ENCODE data around the gene GPHA2. TPM values are rescaled to one million over a fixed set of nuclear protein-coding genes. Genes with fewer than 3 reads are reported as not detected.
A peak's percentile ranks its signal among the peaks of the same experiment; 100 is the strongest.

Gene GPHA2
- total RNA-seq, 1 donor from 2014 or later, result not detected

DNA sequence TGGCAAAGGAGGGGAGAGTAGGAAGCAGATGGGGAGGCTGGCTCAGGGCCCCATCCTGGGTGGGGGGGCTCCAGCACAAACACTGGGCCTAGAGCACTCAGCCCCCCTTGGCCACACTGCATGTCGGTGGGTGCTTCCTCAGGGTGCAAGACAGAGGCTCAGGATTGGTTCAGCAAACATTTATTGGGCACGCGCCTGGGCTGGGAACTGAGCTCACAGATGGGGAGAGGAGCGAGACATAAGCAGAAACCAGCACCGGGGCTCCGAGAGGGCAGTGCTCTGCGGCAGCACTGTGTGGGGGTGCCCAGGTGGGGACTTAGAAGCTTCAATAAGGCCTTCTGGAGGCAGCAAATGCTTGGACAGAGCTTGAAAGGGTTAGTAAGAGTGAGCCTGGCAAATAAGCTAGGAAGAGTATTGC, 45.2 kb downstream of the GPHA2 start:
- DNase-seq (ENCODE audit: low spot score in 2 of 2), result no peak
- no peaks in the 10 kb centered on the region for H3K27me3 ChIP-seq
- no peak overlapping the region for H3K27ac ChIP-seq
- H3K36me3 ChIP-seq, result peaks cover 6 to 8% of the 10 kb centered on the region in 2 donors
- intact Hi-C loops (cut with DNase I), result no loop called here
- TF ChIP-seq, protein P1, sequence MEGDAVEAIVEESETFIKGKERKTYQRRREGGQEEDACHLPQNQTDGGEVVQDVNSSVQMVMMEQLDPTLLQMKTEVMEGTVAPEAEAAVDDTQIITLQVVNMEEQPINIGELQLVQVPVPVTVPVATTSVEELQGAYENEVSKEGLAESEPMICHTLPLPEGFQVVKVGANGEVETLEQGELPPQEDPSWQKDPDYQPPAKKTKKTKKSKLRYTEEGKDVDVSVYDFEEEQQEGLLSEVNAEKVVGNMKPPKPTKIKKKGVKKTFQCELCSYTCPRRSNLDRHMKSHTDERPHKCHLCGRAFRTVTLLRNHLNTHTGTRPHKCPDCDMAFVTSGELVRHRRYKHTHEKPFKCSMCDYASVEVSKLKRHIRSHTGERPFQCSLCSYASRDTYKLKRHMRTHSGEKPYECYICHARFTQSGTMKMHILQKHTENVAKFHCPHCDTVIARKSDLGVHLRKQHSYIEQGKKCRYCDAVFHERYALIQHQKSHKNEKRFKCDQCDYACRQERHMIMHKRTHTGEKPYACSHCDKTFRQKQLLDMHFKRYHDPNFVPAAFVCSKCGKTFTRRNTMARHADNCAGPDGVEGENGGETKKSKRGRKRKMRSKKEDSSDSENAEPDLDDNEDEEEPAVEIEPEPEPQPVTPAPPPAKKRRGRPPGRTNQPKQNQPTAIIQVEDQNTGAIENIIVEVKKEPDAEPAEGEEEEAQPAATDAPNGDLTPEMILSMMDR (IDR thresholded peaks at IDR 0.05), result no peak
- no peak overlapping the region for H3K4me3 ChIP-seq
- H3K9me3 ChIP-seq, result no peaks in the 10 kb centered on the region
- peaks cover 5% of the 10 kb centered on the region in 2 donors for H3K4me1 ChIP-seq

DNA sequence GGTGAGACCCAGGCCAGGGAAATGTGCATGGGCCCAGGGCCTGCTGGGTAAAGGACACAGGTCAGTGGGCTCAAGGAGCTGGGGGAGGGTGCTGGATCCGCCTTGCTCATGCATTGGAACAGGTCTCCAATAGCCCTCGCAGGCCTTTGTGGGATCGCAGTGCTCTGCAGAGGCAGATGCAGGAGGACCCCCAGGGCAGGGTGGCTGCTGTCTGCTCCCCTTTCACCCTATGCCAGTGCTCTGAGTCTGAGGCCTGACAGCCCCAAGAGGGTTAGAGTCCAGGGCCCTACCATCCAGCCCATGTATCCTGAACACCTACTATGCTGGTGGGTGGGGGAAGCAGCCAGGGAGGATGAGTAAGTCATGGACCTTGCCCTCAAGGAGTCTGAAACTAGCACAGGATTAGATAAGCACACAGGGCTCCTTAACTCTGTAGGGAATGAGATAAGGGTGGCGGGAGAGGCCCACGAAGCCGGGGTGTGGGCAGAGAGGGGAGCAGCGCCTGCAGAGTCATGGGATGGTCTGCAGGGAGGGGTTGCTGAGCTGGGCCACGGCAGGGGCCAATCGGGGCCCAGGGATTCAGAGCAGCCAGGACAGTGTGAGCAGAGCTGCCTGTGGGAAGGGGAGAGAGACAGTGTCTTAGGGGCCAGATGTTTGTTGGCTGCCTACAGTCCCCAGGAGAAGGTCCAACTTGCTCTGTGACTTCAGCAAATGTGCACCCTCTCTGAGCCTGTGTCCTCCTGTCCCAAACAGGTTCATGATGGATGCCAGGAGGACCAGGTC, 46.8 kb downstream of the GPHA2 start:
- intact Hi-C loops (cut with DNase I), result no loop called here
- TF ChIP-seq, protein P1 (IDR thresholded peaks at IDR 0.05), result no peak
- Histone ChIP-seq H3K9me3 (no peaks in the 10 kb centered on the region), H3K4me3 (no peak overlapping the region), H3K27ac (no peak overlapping the region), H3K36me3 (no peaks in the 10 kb centered on the region), H3K27me3 (no peaks in the 10 kb centered on the region), H3K4me1 (peaks cover 5% of the 10 kb centered on the region in 2 donors)
- DNase-seq (ENCODE audit: low spot score in 2 of 2), result no peak

GRCh38 chr11:64888406-64888728, 47.3 kb downstream of the GPHA2 start:
- no peaks in the 10 kb centered on the region for H3K36me3 ChIP-seq
- peak overlapping the region in 1 of 2 donors; percentile 42 for H3K27ac ChIP-seq
- H3K4me1 ChIP-seq, result peaks cover 5% of the 10 kb centered on the region in 2 donors
- TF ChIP-seq, protein P1 (IDR thresholded peaks at IDR 0.05), result no peak
- no peaks in the 10 kb centered on the region for H3K27me3 ChIP-seq
- no peaks in the 10 kb centered on the region for H3K9me3 ChIP-seq
- DNase-seq (ENCODE audit: low spot score in 2 of 2), result no peak
- peak overlapping the region; percentile 41 to 51 for H3K4me3 ChIP-seq
- intact Hi-C loops (cut with DNase I), result no loop called here

DNA sequence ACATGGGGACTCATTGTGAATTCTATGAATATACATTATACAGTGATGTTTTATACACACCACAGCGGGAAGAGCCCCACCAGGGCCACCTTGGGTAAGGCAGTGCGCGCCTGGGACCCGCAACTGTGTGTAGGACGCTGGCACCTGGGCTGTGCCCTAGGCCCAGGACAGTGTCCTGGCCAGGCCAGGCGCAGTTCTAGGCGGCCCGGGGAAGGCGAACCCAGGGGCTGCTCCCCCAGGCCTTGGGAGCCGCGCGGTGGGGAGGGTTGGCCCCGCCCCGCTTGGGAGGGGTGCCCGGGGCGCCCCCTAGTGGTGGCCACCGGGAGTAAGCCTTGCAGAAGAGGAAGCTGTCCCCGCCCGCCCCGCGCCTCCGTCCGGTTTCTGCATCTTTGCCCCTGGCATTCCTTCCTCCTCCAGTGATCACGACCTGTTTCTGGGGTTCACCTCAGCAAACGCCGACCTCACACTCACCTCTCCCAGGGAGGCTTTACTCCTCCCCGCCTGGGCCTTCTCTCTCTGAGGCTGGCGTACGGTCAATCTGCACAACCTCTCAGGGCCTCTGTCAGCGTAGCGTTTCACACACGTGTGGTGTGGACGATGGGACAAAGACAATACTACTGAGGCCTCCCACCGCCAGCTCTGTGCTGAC, 47.8 kb downstream of the GPHA2 start:
- intact Hi-C loops (cut with DNase I), result no loop called here
- peak in 1 of 2 donors; percentile 89 for DNase-seq (ENCODE audit: low spot score in 2 of 2)

DNA sequence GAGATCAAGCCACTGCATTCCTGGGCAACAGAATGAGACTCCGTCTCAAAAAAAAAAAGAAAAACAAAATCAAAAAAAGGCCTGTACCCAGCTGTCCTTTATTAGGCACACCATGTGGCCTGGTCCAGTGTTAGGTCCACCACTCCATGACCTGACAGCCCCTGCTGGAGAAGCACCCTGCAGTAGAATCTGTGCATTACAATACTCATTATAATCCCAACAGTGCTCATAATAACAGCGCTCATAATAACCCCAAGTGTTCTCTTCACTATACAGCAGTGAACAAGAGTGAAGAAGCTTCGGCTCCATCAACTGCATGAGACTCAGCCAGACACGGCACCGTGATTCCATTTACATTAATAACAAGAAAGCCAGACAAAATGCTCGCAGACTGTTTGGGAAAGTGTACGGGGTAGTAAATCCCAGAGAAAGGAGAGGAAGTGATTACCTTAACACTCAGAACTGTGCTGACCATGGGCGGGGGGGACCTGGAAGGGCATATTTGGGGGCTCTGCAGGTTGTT, 48.4 kb downstream of the GPHA2 start:
- no peak overlapping the region for H3K4me3 ChIP-seq

More for the DNA sequence above, 47.8 kb downstream of the GPHA2 start:
- Histone ChIP-seq H3K27me3 (no peaks in the 10 kb centered on the region), H3K27ac (peak overlapping the region in 1 of 2 donors; percentile 42), H3K4me3 (peak overlapping the region; percentile 41 to 51), H3K4me1 (peaks cover 5 to 7% of the 10 kb centered on the region in 2 donors), H3K36me3 (no peaks in the 10 kb centered on the region), H3K9me3 (no peaks in the 10 kb centered on the region)
- TF ChIP-seq, protein P1 (IDR thresholded peaks at IDR 0.05), result peak; percentile 94 to 97 (median 96)

More for the DNA sequence above, 48.4 kb downstream of the GPHA2 start:
- H3K27ac ChIP-seq, result peak overlapping the region in 1 of 2 donors; percentile 42
- TF ChIP-seq, protein P1 (IDR thresholded peaks at IDR 0.05), result no peak
- peaks cover 8 to 12% of the 10 kb centered on the region in 2 donors for H3K4me1 ChIP-seq
- H3K9me3 ChIP-seq, result no peaks in the 10 kb centered on the region
- intact Hi-C loops (cut with DNase I), result no loop called here
- no peaks in the 10 kb centered on the region for H3K36me3 ChIP-seq
- DNase-seq (ENCODE audit: low spot score in 2 of 2), result no peak
- no peaks in the 10 kb centered on the region for H3K27me3 ChIP-seq
